Embryonic facial prominence (tissue), 1 donor: ENCODE data around the gene CDKN2A.
A peak's percentile ranks its signal among the peaks of the same experiment; 100 is the strongest.

ENCODE experiments used
- DNase-seq: peaks from one replicate; pipeline ENCODE4 v3.0.0-alpha.2; 2016; ENCODE audit errors: extremely low spot score

CDKN2A gene

GRCh38 chr9:21993893-21994555 is at the start of gene CDKN2A:
Gene CDKN2A (minus strand): TSS chr9:21994392.
- no peak for DNase-seq

GRCh38 chr9:22043928-22044327 is 49.7 kb upstream of the CDKN2A start:
- no peak for DNase-seq

GRCh38 chr9:22041775-22042174 is 47.6 kb upstream of the CDKN2A start:
- no peak for DNase-seq

- DNase-seq, result no peak
These were observed 47.2 kb upstream of the CDKN2A start for GRCh38 chr9:22041344-22041743.

GRCh38 chr9:22040760-22041159 is 46.6 kb upstream of the CDKN2A start:
- DNase-seq, result no peak

GRCh38 chr9:22039258-22039657 is 45.1 kb upstream of the CDKN2A start:
- no peak for DNase-seq

GRCh38 chr9:22037954-22038690 is 43.9 kb upstream of the CDKN2A start:
- no peak for DNase-seq

GRCh38 chr9:22036866-22037626 is 42.9 kb upstream of the CDKN2A start:
- no peak for DNase-seq

GRCh38 chr9:22035591-22036011 is 41.4 kb upstream of the CDKN2A start:
- DNase-seq, result no peak

- DNase-seq, result no peak
These were observed 38.9 kb upstream of the CDKN2A start for GRCh38 chr9:22033012-22033630.

GRCh38 chr9:22031655-22032411 is 37.6 kb upstream of the CDKN2A start:
- DNase-seq, result no peak

- DNase-seq, result no peak
These were observed 36.0 kb upstream of the CDKN2A start for GRCh38 chr9:22030101-22030598.

- DNase-seq, result no peak
These were observed 35.0 kb upstream of the CDKN2A start for GRCh38 chr9:22029231-22029630.

- no peak for DNase-seq
These were observed 34.2 kb upstream of the CDKN2A start for GRCh38 chr9:22028394-22028793.

- DNase-seq, result no peak
These were observed 32.5 kb upstream of the CDKN2A start for GRCh38 chr9:22026696-22027095.

- no peak for DNase-seq
These were observed 28.2 kb upstream of the CDKN2A start for GRCh38 chr9:22022396-22022795.

- peak; percentile 40 for DNase-seq
These were observed 16.9 kb upstream of the CDKN2A start for GRCh38 chr9:22010866-22011625.

GRCh38 chr9:22009506-22009867 is 15.3 kb upstream of the CDKN2A start:
- DNase-seq, result no peak

GRCh38 chr9:22008717-22009505 is 14.7 kb upstream of the CDKN2A start, which contains the start of gene CDKN2B:
Gene CDKN2B (minus strand): TSS chr9:22009305. CDS start chr9:22008953, 352 bp downstream.
- no peak for DNase-seq

GRCh38 chr9:22008384-22008716 is 14.2 kb upstream of the CDKN2A start:
- no peak for DNase-seq
